Panc1 (cell line): ENCODE data around the gene LRMDA. TPM values are rescaled to one million over a fixed set of nuclear protein-coding genes. Genes with fewer than 3 reads are reported as not detected.

ENCODE experiments used
- ATAC-seq: fragments of 200-7000 bp; cut with Tn5 transposase; 2 replicates; pipeline ENCODE4 v1.9.1; 2020; ENCODE audit warnings: mild to moderate bottlenecking, moderate library complexity
- BruUV-seq: library from RNA; stranded (reverse); fragments of 400-500 nt; replicated peaks from 2 replicates; lab custom pipeline; 2021; lab: Mats Ljungman, UMichigan
- CTCF ChIA-PET: fragments of 300-600 bp; sonication (Branson Sonifier 250); formaldehyde crosslinking; loops from one replicate; lab custom pipeline; 2022; ENCODE audit warnings: antibody characterized with exemption; lab: Charles Lee
- POLR2A ChIA-PET: fragments of 300-600 bp; sonication (Branson Sonifier 250); formaldehyde crosslinking; loops from one replicate; lab custom pipeline; 2022; ENCODE audit warnings: antibody characterized with exemption; lab: Charles Lee
- DNase-seq: peaks from one replicate; pipeline ENCODE4 v3.0.0-alpha.2; 2010; ENCODE audit warnings: low read depth, low spot score
- H3K27ac ChIP-seq: 2 replicates; pipeline ENCODE4 v1.5.1; 2011; ENCODE audit warnings: mild to moderate bottlenecking, low read length, inconsistent platforms
- H3K27me3 ChIP-seq: fragments of 200-500 bp; sonication (Bioruptor generic); 2 replicates; pipeline ENCODE4 v1.6.0; 2014; ENCODE audit warnings: low read length, inconsistent platforms; ENCODE audit not compliant: control insufficient read depth, insufficient read depth
- H3K36me3 ChIP-seq: fragments of 200-500 bp; sonication (Bioruptor generic); 2 replicates; pipeline ENCODE4 v1.5.1; 2014; ENCODE audit warnings: inconsistent platforms, mild to moderate bottlenecking, low read length, moderate library complexity; ENCODE audit not compliant: control insufficient read depth, insufficient read depth
- H3K4me1 ChIP-seq: 2 replicates; pipeline ENCODE4 v1.5.1; 2011; ENCODE audit warnings: inconsistent platforms, mild to moderate bottlenecking, low read length, moderate library complexity; ENCODE audit not compliant: control insufficient read depth, insufficient read depth
- H3K4me3 ChIP-seq, 2 experiments: 2 replicates each; pipeline ENCODE4 v1.5.1; 2011 to 2012; ENCODE audit warnings: low read depth in 2 of 2, low read length in 2 of 2, mild to moderate bottlenecking in 2 of 2, inconsistent platforms in 1 of 2, moderate library complexity in 1 of 2
- H3K9me3 ChIP-seq: fragments of 200-500 bp; sonication (Bioruptor generic); 2 replicates; pipeline ENCODE4 v1.5.1; 2014; ENCODE audit warnings: low read depth, mild to moderate bottlenecking, inconsistent platforms, low read length, moderate library complexity; ENCODE audit not compliant: control insufficient read depth, insufficient read depth
- CTCF ChIP-seq: fragments of 450-650 bp; IDR thresholded peaks from 2 replicates; pipeline ENCODE4 v1.5.1; 2017; ENCODE audit warnings: mild to moderate bottlenecking
- POLR2AphosphoS5 ChIP-seq: IDR thresholded peaks from 2 replicates; pipeline ENCODE4 v1.6.1; 2012; ENCODE audit warnings: mild to moderate bottlenecking, low read depth, low read length, moderate library complexity
- SIN3A ChIP-seq: IDR thresholded peaks from 2 replicates; pipeline ENCODE4 v1.6.1; 2012; ENCODE audit warnings: low read depth, mild to moderate bottlenecking, low read length, moderate library complexity, borderline replicate concordance; ENCODE audit not compliant: insufficient read depth
- TCF7L2 ChIP-seq: IDR thresholded peaks from 2 replicates; pipeline ENCODE4 v1.6.1; 2011; ENCODE audit warnings: mild to moderate bottlenecking, low read depth, low read length, inconsistent platforms
- in situ Hi-C: cut with HindIII; loops from 2 replicates; pipeline ENCODE4 v1.10.0; 2016; ENCODE audit warnings: low sequenced_read_pairs, low pct_unique_long_range_greater_than_20kb
- intact Hi-C: fragments of 100-400 bp; cut with micrococcal nuclease; formaldehyde crosslinking; loops from one replicate; pipeline ENCODE4 v1.10.0; 2022; ENCODE audit not compliant: unreplicated experiment
- total RNA-seq: library from RNA; stranded (reverse); gene quantifications from one replicate; pipeline ENCODE4 v1.2.1, GENCODE V29; 2021; ENCODE audit not compliant: unreplicated experiment
- TF ChIP-seq, protein P1 (sequence below), 2 experiments: IDR thresholded peaks; 2 replicates each; pipeline ENCODE4 v1.6.1; 2011 to 2012; ENCODE audit warnings: low read depth in 2 of 2, control low read depth in 1 of 2, low read length in 1 of 2, mild to moderate bottlenecking in 1 of 2, moderate library complexity in 1 of 2; ENCODE audit not compliant: insufficient read depth in 1 of 2

The LRMDA gene
- total RNA-seq, 1 experiment from 2014 or later: 1.2 TPM

DNA sequence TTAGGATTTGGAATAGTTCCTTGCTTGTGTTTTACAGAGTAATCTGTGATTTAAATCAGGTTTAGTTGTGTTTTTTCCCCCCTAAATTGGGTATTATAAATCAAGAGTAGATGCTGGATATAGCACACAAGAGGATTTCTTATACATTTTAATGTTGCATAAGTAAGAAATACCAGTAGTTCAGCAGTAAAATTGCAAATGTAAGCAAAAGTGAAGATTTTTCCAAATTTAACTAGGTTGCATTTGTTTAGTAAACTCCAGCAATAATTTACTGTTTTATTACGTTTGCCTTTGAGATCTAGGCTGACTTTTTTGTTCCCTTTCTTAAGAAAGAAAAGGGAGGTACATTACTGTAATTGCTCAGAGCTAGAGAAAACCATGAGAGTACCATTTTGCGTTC, 207.3 kb downstream of the LRMDA start:
- CTCF ChIA-PET: no interaction called here
- TF ChIP-seq, protein P1, sequence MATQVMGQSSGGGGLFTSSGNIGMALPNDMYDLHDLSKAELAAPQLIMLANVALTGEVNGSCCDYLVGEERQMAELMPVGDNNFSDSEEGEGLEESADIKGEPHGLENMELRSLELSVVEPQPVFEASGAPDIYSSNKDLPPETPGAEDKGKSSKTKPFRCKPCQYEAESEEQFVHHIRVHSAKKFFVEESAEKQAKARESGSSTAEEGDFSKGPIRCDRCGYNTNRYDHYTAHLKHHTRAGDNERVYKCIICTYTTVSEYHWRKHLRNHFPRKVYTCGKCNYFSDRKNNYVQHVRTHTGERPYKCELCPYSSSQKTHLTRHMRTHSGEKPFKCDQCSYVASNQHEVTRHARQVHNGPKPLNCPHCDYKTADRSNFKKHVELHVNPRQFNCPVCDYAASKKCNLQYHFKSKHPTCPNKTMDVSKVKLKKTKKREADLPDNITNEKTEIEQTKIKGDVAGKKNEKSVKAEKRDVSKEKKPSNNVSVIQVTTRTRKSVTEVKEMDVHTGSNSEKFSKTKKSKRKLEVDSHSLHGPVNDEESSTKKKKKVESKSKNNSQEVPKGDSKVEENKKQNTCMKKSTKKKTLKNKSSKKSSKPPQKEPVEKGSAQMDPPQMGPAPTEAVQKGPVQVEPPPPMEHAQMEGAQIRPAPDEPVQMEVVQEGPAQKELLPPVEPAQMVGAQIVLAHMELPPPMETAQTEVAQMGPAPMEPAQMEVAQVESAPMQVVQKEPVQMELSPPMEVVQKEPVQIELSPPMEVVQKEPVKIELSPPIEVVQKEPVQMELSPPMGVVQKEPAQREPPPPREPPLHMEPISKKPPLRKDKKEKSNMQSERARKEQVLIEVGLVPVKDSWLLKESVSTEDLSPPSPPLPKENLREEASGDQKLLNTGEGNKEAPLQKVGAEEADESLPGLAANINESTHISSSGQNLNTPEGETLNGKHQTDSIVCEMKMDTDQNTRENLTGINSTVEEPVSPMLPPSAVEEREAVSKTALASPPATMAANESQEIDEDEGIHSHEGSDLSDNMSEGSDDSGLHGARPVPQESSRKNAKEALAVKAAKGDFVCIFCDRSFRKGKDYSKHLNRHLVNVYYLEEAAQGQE (IDR thresholded peaks at IDR 0.05; ENCODE audit: insufficient read depth in 1 of 2, low read depth in 2 of 2, low read length in 1 of 2): no peak
- TF ChIP-seq POLR2AphosphoS5 (no peak), SIN3A (no peak), TCF7L2 (no peak), CTCF (no peak)
- no peaks in the 10 kb centered on the region for H3K4me1 ChIP-seq
- H3K9me3 ChIP-seq: no peaks in the 10 kb centered on the region
- intact Hi-C loops (no loop called here), in situ Hi-C loops (no loop called here)
- H3K27me3 ChIP-seq: peaks cover 18% of the 10 kb centered on the region
- POLR2A ChIA-PET: no interaction called here
- ATAC-seq (no peak), DNase-seq (no peak)
- no peaks in the 10 kb centered on the region for H3K36me3 ChIP-seq
- BruUV-seq: no TSS peak
- no peak overlapping the region for H3K27ac ChIP-seq
- H3K4me3 ChIP-seq: no peak overlapping the region

GRCh38 chr10:75639736-75640135, 208.3 kb downstream of the LRMDA start:
- Histone ChIP-seq H3K27me3 (peaks cover 20% of the 10 kb centered on the region), H3K9me3 (no peaks in the 10 kb centered on the region), H3K4me3 (no peak overlapping the region), H3K27ac (no peak overlapping the region), H3K4me1 (no peaks in the 10 kb centered on the region), H3K36me3 (no peaks in the 10 kb centered on the region)
- ATAC-seq: no peak
- in situ Hi-C loops (no loop called here), intact Hi-C loops (no loop called here)
- ChIA-PET CTCF (no interaction called here), POLR2A (no interaction called here)
- BruUV-seq: no TSS peak
- TF ChIP-seq, protein P1 (IDR thresholded peaks at IDR 0.05; ENCODE audit: insufficient read depth in 1 of 2, low read depth in 2 of 2, low read length in 1 of 2): no peak
- TF ChIP-seq POLR2AphosphoS5 (no peak), SIN3A (no peak), TCF7L2 (no peak), CTCF (no peak)
- no peak for DNase-seq
